Ishikawa (cell line): Measurements from ENCODE around the gene MUC4.

Experiments
- CEBPB ChIP-seq: IDR thresholded peaks from 2 replicates; pipeline ENCODE4 v1.6.1; 2012
- CREB1 ChIP-seq: IDR thresholded peaks from 2 replicates; pipeline ENCODE4 v1.6.1; 2012; ENCODE audit warnings: low read depth
- EP300 ChIP-seq: IDR thresholded peaks from 2 replicates; pipeline ENCODE4 v1.6.1; 2012; ENCODE audit warnings: borderline replicate concordance
- FOXM1 ChIP-seq: IDR thresholded peaks from 2 replicates; pipeline ENCODE4 v1.6.1; 2012; ENCODE audit warnings: low read depth, borderline replicate concordance
- NFIC ChIP-seq: IDR thresholded peaks from 2 replicates; pipeline ENCODE4 v1.6.1; 2012
- RAD21 ChIP-seq: IDR thresholded peaks from 2 replicates; pipeline ENCODE4 v1.6.1; 2012; ENCODE audit warnings: low read depth
- TAF1 ChIP-seq: IDR thresholded peaks from 2 replicates; pipeline ENCODE4 v1.6.1; 2012; ENCODE audit warnings: low read depth, mild to moderate bottlenecking
- TCF12 ChIP-seq: IDR thresholded peaks from 2 replicates; pipeline ENCODE4 v1.6.1; 2012; ENCODE audit warnings: low read depth
- ZBTB7A ChIP-seq: IDR thresholded peaks from 2 replicates; pipeline ENCODE4 v1.6.1; 2012; ENCODE audit warnings: low read depth
- TF ChIP-seq, protein P1 (sequence below): IDR thresholded peaks from 2 replicates; pipeline ENCODE4 v1.6.1; 2012
- TF ChIP-seq, protein P2 (sequence below): IDR thresholded peaks from 2 replicates; pipeline ENCODE4 v1.6.1; 2012; ENCODE audit warnings: low read depth, mild to moderate bottlenecking

GRCh38 chr3:195755391-195755790 is 56.3 kb downstream of the MUC4 start:
- TF ChIP-seq CEBPB (no peak), ZBTB7A (no peak), TCF12 (no peak), NFIC (no peak), FOXM1 (no peak), TAF1 (no peak), CREB1 (no peak), RAD21 (no peak), EP300 (no peak)
- TF ChIP-seq, protein P1, sequence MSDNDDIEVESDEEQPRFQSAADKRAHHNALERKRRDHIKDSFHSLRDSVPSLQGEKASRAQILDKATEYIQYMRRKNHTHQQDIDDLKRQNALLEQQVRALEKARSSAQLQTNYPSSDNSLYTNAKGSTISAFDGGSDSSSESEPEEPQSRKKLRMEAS, result no peak
- TF ChIP-seq, protein P2, sequence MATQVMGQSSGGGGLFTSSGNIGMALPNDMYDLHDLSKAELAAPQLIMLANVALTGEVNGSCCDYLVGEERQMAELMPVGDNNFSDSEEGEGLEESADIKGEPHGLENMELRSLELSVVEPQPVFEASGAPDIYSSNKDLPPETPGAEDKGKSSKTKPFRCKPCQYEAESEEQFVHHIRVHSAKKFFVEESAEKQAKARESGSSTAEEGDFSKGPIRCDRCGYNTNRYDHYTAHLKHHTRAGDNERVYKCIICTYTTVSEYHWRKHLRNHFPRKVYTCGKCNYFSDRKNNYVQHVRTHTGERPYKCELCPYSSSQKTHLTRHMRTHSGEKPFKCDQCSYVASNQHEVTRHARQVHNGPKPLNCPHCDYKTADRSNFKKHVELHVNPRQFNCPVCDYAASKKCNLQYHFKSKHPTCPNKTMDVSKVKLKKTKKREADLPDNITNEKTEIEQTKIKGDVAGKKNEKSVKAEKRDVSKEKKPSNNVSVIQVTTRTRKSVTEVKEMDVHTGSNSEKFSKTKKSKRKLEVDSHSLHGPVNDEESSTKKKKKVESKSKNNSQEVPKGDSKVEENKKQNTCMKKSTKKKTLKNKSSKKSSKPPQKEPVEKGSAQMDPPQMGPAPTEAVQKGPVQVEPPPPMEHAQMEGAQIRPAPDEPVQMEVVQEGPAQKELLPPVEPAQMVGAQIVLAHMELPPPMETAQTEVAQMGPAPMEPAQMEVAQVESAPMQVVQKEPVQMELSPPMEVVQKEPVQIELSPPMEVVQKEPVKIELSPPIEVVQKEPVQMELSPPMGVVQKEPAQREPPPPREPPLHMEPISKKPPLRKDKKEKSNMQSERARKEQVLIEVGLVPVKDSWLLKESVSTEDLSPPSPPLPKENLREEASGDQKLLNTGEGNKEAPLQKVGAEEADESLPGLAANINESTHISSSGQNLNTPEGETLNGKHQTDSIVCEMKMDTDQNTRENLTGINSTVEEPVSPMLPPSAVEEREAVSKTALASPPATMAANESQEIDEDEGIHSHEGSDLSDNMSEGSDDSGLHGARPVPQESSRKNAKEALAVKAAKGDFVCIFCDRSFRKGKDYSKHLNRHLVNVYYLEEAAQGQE, result no peak
